H9 (cell line): Measurements from ENCODE around the gene PTPRF. TPM values are rescaled to one million over a fixed set of nuclear protein-coding genes. Genes with fewer than 3 reads are reported as not detected.
A peak's percentile ranks its signal among the peaks of the same experiment; 100 is the strongest.

Experiments
- DNase-seq: peaks from one replicate; pipeline ENCODE4 v3.0.0-alpha.2; 2017
- H2AFZ ChIP-seq: one replicate; pipeline ENCODE4 v1.6.1; 2013; ENCODE audit warnings: mild to moderate bottlenecking, low read length, control low read depth, moderate library complexity
- H2AK5ac ChIP-seq: 2 replicates; pipeline ENCODE4 v1.6.1; 2013; ENCODE audit warnings: low read length, control low read depth, mixed read lengths; ENCODE audit not compliant: insufficient read length
- H2BK120ac ChIP-seq: one replicate; pipeline ENCODE4 v1.6.1; 2013; ENCODE audit warnings: low read depth, mild to moderate bottlenecking, low read length, control low read depth, inconsistent platforms; ENCODE audit not compliant: poor library complexity, severe bottlenecking
- H2BK12ac ChIP-seq: 2 replicates; pipeline ENCODE4 v1.6.1; 2013; ENCODE audit warnings: low read length, control low read depth, mixed read lengths, low read depth; ENCODE audit not compliant: insufficient read length
- H2BK15ac ChIP-seq: 2 replicates; pipeline ENCODE4 v1.6.1; 2013; ENCODE audit warnings: low read depth, low read length, control low read depth
- H2BK20ac ChIP-seq: one replicate; pipeline ENCODE4 v1.6.1; 2013; ENCODE audit warnings: low read depth, mild to moderate bottlenecking, low read length, control low read depth, inconsistent platforms; ENCODE audit not compliant: poor library complexity, severe bottlenecking
- H2BK5ac ChIP-seq: 2 replicates; pipeline ENCODE4 v1.6.1; 2013; ENCODE audit warnings: low read length, control low read depth, mixed read lengths; ENCODE audit not compliant: insufficient read length
- H3K14ac ChIP-seq: 2 replicates; pipeline ENCODE4 v1.6.1; 2013; ENCODE audit warnings: low read length, control low read depth; ENCODE audit not compliant: insufficient read depth
- H3K18ac ChIP-seq: 2 replicates; pipeline ENCODE4 v1.6.1; 2013; ENCODE audit warnings: low read depth, mild to moderate bottlenecking, mixed read lengths, low read length, control low read depth; ENCODE audit not compliant: insufficient read length
- H3K23ac ChIP-seq: 2 replicates; pipeline ENCODE4 v1.6.1; 2013; ENCODE audit warnings: low read length, control low read depth, mixed read lengths, low read depth; ENCODE audit not compliant: insufficient read length
- H3K23me2 ChIP-seq: 2 replicates; pipeline ENCODE4 v1.6.1; 2013; ENCODE audit warnings: low read depth, mild to moderate bottlenecking, mixed read lengths, low read length, control low read depth; ENCODE audit not compliant: insufficient read length, poor library complexity, severe bottlenecking
- H3K27ac ChIP-seq: 2 replicates; pipeline ENCODE4 v1.5.1; 2013; ENCODE audit warnings: low read length, control low read depth, mixed read lengths, low read depth; ENCODE audit not compliant: insufficient read length
- H3K27me3 ChIP-seq: 2 replicates; pipeline ENCODE4 v1.6.1; 2013; ENCODE audit warnings: low read length, control low read depth, inconsistent platforms; ENCODE audit not compliant: insufficient read depth
- H3K4ac ChIP-seq: 2 replicates; pipeline ENCODE4 v1.6.1; 2013; ENCODE audit warnings: low read depth, mild to moderate bottlenecking, control low read depth, inconsistent platforms, low read length, moderate library complexity
- H3K4me1 ChIP-seq: 2 replicates; pipeline ENCODE4 v1.6.1; 2013; ENCODE audit warnings: low read length, control low read depth, inconsistent platforms; ENCODE audit not compliant: insufficient read depth
- H3K4me2 ChIP-seq: 2 replicates; pipeline ENCODE4 v1.6.1; 2013; ENCODE audit warnings: low read length, control low read depth, mixed read lengths; ENCODE audit not compliant: insufficient read length, insufficient read depth
- H3K56ac ChIP-seq: 2 replicates; pipeline ENCODE4 v1.6.1; 2013; ENCODE audit warnings: low read depth, mild to moderate bottlenecking, mixed read lengths, low read length, control low read depth; ENCODE audit not compliant: insufficient read length
- H3K79me1 ChIP-seq: 2 replicates; pipeline ENCODE4 v1.6.1; 2013; ENCODE audit warnings: low read depth, mild to moderate bottlenecking, moderate library complexity, low read length, control low read depth, inconsistent platforms; ENCODE audit not compliant: insufficient read depth, poor library complexity, severe bottlenecking
- H3K79me2 ChIP-seq: 2 replicates; pipeline ENCODE4 v1.6.1; 2013; ENCODE audit warnings: low read length, control low read depth, inconsistent platforms; ENCODE audit not compliant: insufficient read depth
- H3K9ac ChIP-seq: 2 replicates; pipeline ENCODE4 v1.6.1; 2013; ENCODE audit warnings: low read length, control low read depth, mixed read lengths; ENCODE audit not compliant: insufficient read length; ENCODE audit errors: extremely low read depth
- H3K9me3 ChIP-seq: one replicate; pipeline ENCODE4 v1.6.1; 2013; ENCODE audit warnings: low read depth, low read length, inconsistent platforms; ENCODE audit not compliant: control insufficient read depth
- H3T11ph ChIP-seq: one replicate; pipeline ENCODE4 v1.6.1; 2013; ENCODE audit warnings: mild to moderate bottlenecking, low read length, control low read depth, inconsistent platforms
- H4K20me1 ChIP-seq: one replicate; pipeline ENCODE4 v1.6.1; 2013; ENCODE audit not compliant: control insufficient read depth, insufficient read length, insufficient read depth
- H4K5ac ChIP-seq: 2 replicates; pipeline ENCODE4 v1.6.1; 2013; ENCODE audit warnings: low read depth, mild to moderate bottlenecking, mixed read lengths, low read length, control low read depth; ENCODE audit not compliant: insufficient read length
- H4K8ac ChIP-seq: replicated peaks from 2 replicates; pipeline ENCODE4 v1.6.1; 2013; ENCODE audit warnings: low read length, control low read depth, mixed read lengths, low read depth; ENCODE audit not compliant: insufficient read length
- H4K91ac ChIP-seq: 2 replicates; pipeline ENCODE4 v1.6.1; 2013; ENCODE audit warnings: low read depth, mild to moderate bottlenecking, moderate library complexity, mixed read lengths, low read length, control low read depth; ENCODE audit not compliant: insufficient read length
- H3K27ac Mint-ChIP-seq, 3 experiments: 2 replicates in 2 of 3; 3 replicates in 1 of 3; pipeline ENCODE4 v1.8.0; 2020 to 2021; ENCODE audit warnings: mixed read lengths in 3 of 3, mild to moderate bottlenecking in 1 of 3, moderate library complexity in 1 of 3
- H3K27me3 Mint-ChIP-seq: 2 replicates; pipeline ENCODE4 v1.8.0; 2021; ENCODE audit warnings: low read depth, mild to moderate bottlenecking, moderate library complexity, mixed read lengths
- H3K36me3 Mint-ChIP-seq, 3 experiments: 2 replicates in 2 of 3; 3 replicates in 1 of 3; pipeline ENCODE4 v1.8.0; 2020 to 2021; ENCODE audit warnings: low read depth in 3 of 3, mixed read lengths in 3 of 3; ENCODE audit not compliant: insufficient read depth in 1 of 3
- H3K4me1 Mint-ChIP-seq, 2 experiments: 2 replicates each; pipeline ENCODE4 v1.8.0; 2020; ENCODE audit warnings: mixed read lengths in 2 of 2
- H3K4me3 Mint-ChIP-seq, 2 experiments: 2 replicates in 1 of 2; 3 replicates in 1 of 2; pipeline ENCODE4 v1.8.0; 2020 to 2021; ENCODE audit warnings: mild to moderate bottlenecking in 2 of 2, mixed read lengths in 2 of 2, moderate library complexity in 1 of 2
- H3K9me3 Mint-ChIP-seq, 2 experiments: 2 replicates in 1 of 2; 3 replicates in 1 of 2; pipeline ENCODE4 v1.8.0; 2020; ENCODE audit warnings: mild to moderate bottlenecking in 2 of 2, mixed read lengths in 2 of 2, moderate library complexity in 1 of 2
- WGBS: extraction: QIAGEN DNeasy Blood & Tissue Kit; methylation state at CpG from one replicate; pipeline ENCODE4 v1.1.7; 2013; ENCODE audit warnings: missing lambda C conversion rate, low lambda C conversion rate, mixed read lengths; ENCODE audit not compliant: insufficient read length; ENCODE audit errors: extremely low coverage; 5-methylcytosine and 5-hydroxymethylcytosine counted together
- total RNA-seq: library from RNA; stranded (reverse); gene quantifications from 2 replicates; pipeline ENCODE4 v1.2.1, GENCODE V29; 2021
- TF ChIP-seq, protein P1 (sequence below): fragments of 200-600 bp; sonication (generic); conservative IDR thresholded peaks from 3 replicates; pipeline ENCODE4 v1.8.0; 2021; ENCODE audit warnings: antibody characterized with exemption, mild to moderate bottlenecking

The PTPRF gene
- total RNA-seq, 1 experiment from 2014 or later: 193 TPM

DNA sequence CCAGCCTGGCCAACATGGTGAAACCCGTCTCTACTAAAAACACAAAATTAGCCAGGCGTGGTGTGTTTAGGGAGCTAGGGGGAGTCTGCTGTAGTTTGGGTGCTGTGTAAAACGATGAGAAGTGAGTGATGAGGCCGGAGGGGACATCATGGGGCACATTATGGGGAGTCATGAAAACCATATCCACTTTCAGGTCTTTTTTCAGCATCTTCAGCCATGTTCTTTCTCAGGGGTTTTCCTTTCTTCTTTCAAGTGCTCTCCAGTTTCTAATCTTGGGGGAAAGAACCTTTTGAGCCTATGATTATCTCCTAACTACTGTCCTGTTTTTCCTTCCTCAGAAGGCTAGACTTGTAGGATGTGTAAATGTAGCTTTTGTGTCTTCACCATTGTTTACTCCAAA lies 133.7 kb downstream of the PTPRF start:
- no peak overlapping the region for H3K4me3 Mint-ChIP-seq
- Histone ChIP-seq H3K4ac (no peak overlapping the region), H3K79me2 (no peaks in the 10 kb centered on the region), H3K27me3 (no peaks in the 10 kb centered on the region), H3K9ac (no peak overlapping the region), H2BK5ac (no peak overlapping the region), H3K23ac (no peak overlapping the region), H2BK15ac (no peak overlapping the region), H3K4me1 (no peaks in the 10 kb centered on the region), H2BK12ac (no peak overlapping the region), H3K79me1 (no peaks in the 10 kb centered on the region), H2BK120ac (no peak overlapping the region), H3T11ph (no peak overlapping the region), H4K91ac (no peak overlapping the region), H3K9me3 (no peaks in the 10 kb centered on the region), H3K27ac (no peak overlapping the region), H4K5ac (no peak overlapping the region), H2AK5ac (no peak overlapping the region), H4K8ac (no peak overlapping the region), H2AFZ (no peak overlapping the region), H3K56ac (no peak overlapping the region), H3K18ac (no peak overlapping the region), H3K23me2 (no peaks in the 10 kb centered on the region), H3K14ac (no peak overlapping the region), H2BK20ac (no peak overlapping the region), H4K20me1 (no peaks in the 10 kb centered on the region), H3K4me2 (no peak overlapping the region)
- H3K36me3 Mint-ChIP-seq: peaks cover 78 to 92% (median 86%) of the 10 kb centered on the region in 3 experiments
- H3K9me3 Mint-ChIP-seq: no peaks in the 10 kb centered on the region
- H3K4me1 Mint-ChIP-seq: peaks cover 16 to 29% of the 10 kb centered on the region in 2 experiments
- TF ChIP-seq, protein P1, sequence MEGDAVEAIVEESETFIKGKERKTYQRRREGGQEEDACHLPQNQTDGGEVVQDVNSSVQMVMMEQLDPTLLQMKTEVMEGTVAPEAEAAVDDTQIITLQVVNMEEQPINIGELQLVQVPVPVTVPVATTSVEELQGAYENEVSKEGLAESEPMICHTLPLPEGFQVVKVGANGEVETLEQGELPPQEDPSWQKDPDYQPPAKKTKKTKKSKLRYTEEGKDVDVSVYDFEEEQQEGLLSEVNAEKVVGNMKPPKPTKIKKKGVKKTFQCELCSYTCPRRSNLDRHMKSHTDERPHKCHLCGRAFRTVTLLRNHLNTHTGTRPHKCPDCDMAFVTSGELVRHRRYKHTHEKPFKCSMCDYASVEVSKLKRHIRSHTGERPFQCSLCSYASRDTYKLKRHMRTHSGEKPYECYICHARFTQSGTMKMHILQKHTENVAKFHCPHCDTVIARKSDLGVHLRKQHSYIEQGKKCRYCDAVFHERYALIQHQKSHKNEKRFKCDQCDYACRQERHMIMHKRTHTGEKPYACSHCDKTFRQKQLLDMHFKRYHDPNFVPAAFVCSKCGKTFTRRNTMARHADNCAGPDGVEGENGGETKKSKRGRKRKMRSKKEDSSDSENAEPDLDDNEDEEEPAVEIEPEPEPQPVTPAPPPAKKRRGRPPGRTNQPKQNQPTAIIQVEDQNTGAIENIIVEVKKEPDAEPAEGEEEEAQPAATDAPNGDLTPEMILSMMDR: no peak
- H3K27ac Mint-ChIP-seq: peak overlapping the region in 2 of 3 experiments; percentile 43 to 69; a peak in 3 of 7 replicates
- no peak for DNase-seq
- no CpG with 5 or more reads among the region's 4 CpGs for WGBS
- H3K27me3 Mint-ChIP-seq: no peaks in the 10 kb centered on the region
